Spleen (tissue), 7 donors: ENCODE results near the gene DMRTA2.

Experiments
- CTCF ChIP-seq, 11 experiments: fragments of 200-600 bp in 7 of 11; fragments of 450-650 bp in 4 of 11; sonication (generic) in 4 of 11; IDR thresholded peaks in 8 of 11; conservative IDR thresholded peaks in 3 of 11; 1 replicate in 7 of 11; 2 replicates in 4 of 11; pipeline versions ENCODE4 v1.4.0 to v1.8.0; 2016 to 2021; ENCODE audit warnings: antibody characterized with exemption in 11 of 11, inconsistent platforms in 4 of 11, mild to moderate bottlenecking in 1 of 11
- POLR2A ChIP-seq, 3 donors: fragments of 450-650 bp; IDR thresholded peaks; one replicate each; pipeline ENCODE4 v1.5.1; 2017; ENCODE audit warnings: antibody characterized with exemption in 3 of 3, mild to moderate bottlenecking in 1 of 3
- POLR2AphosphoS5 ChIP-seq, 3 donors: sonication (generic); formaldehyde crosslinking; IDR thresholded peaks; one replicate each; pipeline ENCODE4 v1.5.1; 2017; ENCODE audit warnings: antibody characterized with exemption in 3 of 3
- donor health status: DM: no; HTN: no; CAD: no; lungs with moderate emphysema.
- donor health status: DM: no; HTN: no; CAD: no.
- donor health status: DM: no; HTN: no; CAD: no.

DNA sequence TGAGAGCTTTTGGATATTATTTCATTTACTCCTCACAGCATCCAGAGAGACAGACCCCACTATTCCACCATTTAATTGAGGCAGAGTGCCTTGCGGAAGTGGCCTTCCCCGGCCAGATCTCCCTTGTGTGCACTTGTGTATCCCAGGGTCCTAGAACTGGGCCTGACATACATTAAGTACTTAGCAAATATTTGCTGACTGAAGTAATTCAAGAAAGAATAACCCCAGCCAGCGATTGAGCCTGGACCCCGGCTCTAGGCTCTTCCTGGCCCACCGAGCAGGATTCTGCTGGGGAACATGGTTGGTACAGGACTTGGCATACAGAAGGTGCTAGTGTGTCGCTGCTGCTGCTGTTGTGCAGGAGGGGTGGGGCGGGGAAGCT, 8.4 kb downstream of the DMRTA2 start:
- no peak for TF ChIP-seq CTCF (IDR thresholded peaks at IDR 0.05 in 8 of 11, conservative IDR thresholded peaks at IDR 0.05 in 3 of 11)
- TF ChIP-seq POLR2AphosphoS5 (IDR thresholded peaks at IDR 0.05): no peak
- TF ChIP-seq POLR2A (IDR thresholded peaks at IDR 0.05): no peak
